Activated naive CD4-positive, alpha-beta T cell treated with anti-CD3 and anti-CD28 coated beads, Interleukin-2, amount 50 U/mL, for 72 hours (primary cell): ENCODE measurements around the gene WDR41. TPM values are rescaled to one million over a fixed set of nuclear protein-coding genes. Genes with fewer than 3 reads are reported as not detected.

Experiments
- ATAC-seq, 2 donors: fragments of 150-1000 bp; cut with Tn5 transposase; 2 replicates each; pipeline ENCODE4 v1.10.0; 2021; ENCODE audit warnings: mild to moderate bottlenecking in 2 of 2, moderate library complexity in 2 of 2
- DNase-seq, 2 donors: peaks; one replicate each; pipeline ENCODE4 v3.0.0; 2021 to 2022; ENCODE audit warnings: low spot score in 2 of 2
- H3K27ac Mint-ChIP-seq, 2 donors: one replicate each; pipeline ENCODE4 v1.8.0; 2022; ENCODE audit warnings: mild to moderate bottlenecking in 2 of 2, mixed read lengths in 2 of 2
- H3K36me3 Mint-ChIP-seq, 2 donors: one replicate each; pipeline ENCODE4 v1.8.0; 2022; ENCODE audit warnings: mixed read lengths in 2 of 2
- H3K9me3 Mint-ChIP-seq, 2 donors: one replicate each; pipeline ENCODE4 v1.8.0; 2022; ENCODE audit warnings: mixed read lengths in 2 of 2
- total RNA-seq, 2 donors: library from RNA; stranded (reverse); gene quantifications; one replicate each; pipeline ENCODE4 v1.2.3, GENCODE V29; 2022

WDR41 gene
- total RNA-seq, 2 donors from 2014 or later: 10.2 to 28.9 TPM

GRCh38 chr5:77463905-77464304 lies 28.2 kb downstream of the WDR41 start:
- ATAC-seq (no peak), DNase-seq (no peak)
- Mint-ChIP-seq H3K27ac (no peak overlapping the region), H3K9me3 (no peaks in the 10 kb centered on the region), H3K36me3 (peaks cover 0 to 10% of the 10 kb centered on the region in 2 donors)

GRCh38 chr5:77461287-77461686 lies 30.8 kb downstream of the WDR41 start:
- no peaks in the 10 kb centered on the region for H3K36me3 Mint-ChIP-seq
- no peak for DNase-seq
- ATAC-seq: no peak
- H3K27ac Mint-ChIP-seq: no peak overlapping the region
- H3K9me3 Mint-ChIP-seq: no peaks in the 10 kb centered on the region

GRCh38 chr5:77454123-77454522 lies 38.0 kb downstream of the WDR41 start:
- ATAC-seq (peak in 1 of 2 donors; percentile 30), DNase-seq (no peak)
- Mint-ChIP-seq H3K27ac (no peak overlapping the region), H3K9me3 (no peaks in the 10 kb centered on the region), H3K36me3 (peaks cover 4 to 6% of the 10 kb centered on the region in 2 donors)

GRCh38 chr5:77452351-77452750 lies 39.8 kb downstream of the WDR41 start:
- DNase-seq (no peak), ATAC-seq (no peak)
- Mint-ChIP-seq H3K27ac (no peak overlapping the region), H3K9me3 (peaks cover 0 to 2% of the 10 kb centered on the region in 2 donors), H3K36me3 (peaks cover 11 to 15% of the 10 kb centered on the region in 2 donors)

GRCh38 chr5:77449981-77450380 lies 42.1 kb downstream of the WDR41 start:
- H3K27ac Mint-ChIP-seq: no peak overlapping the region
- H3K9me3 Mint-ChIP-seq: peaks cover 0 to 6% of the 10 kb centered on the region in 2 donors
- peaks cover 16 to 25% of the 10 kb centered on the region in 2 donors for H3K36me3 Mint-ChIP-seq
- DNase-seq: no peak
- no peak for ATAC-seq

GRCh38 chr5:77449277-77449676 lies 42.8 kb downstream of the WDR41 start:
- DNase-seq (no peak), ATAC-seq (no peak)
- no peak overlapping the region for H3K27ac Mint-ChIP-seq
- peaks cover 16 to 25% of the 10 kb centered on the region in 2 donors for H3K36me3 Mint-ChIP-seq
- peaks cover 0 to 6% of the 10 kb centered on the region in 2 donors for H3K9me3 Mint-ChIP-seq

GRCh38 chr5:77448831-77449230 lies 43.3 kb downstream of the WDR41 start:
- DNase-seq (no peak), ATAC-seq (no peak)
- Mint-ChIP-seq H3K9me3 (peaks cover 0 to 6% of the 10 kb centered on the region in 2 donors), H3K27ac (no peak overlapping the region), H3K36me3 (peaks cover 16 to 25% of the 10 kb centered on the region in 2 donors)

GRCh38 chr5:77444356-77444755 lies 47.8 kb downstream of the WDR41 start:
- no peak for DNase-seq
- Mint-ChIP-seq H3K27ac (no peak overlapping the region), H3K9me3 (peaks cover 0 to 6% of the 10 kb centered on the region in 2 donors), H3K36me3 (peaks cover 12 to 23% of the 10 kb centered on the region in 2 donors)
- ATAC-seq: no peak

- H3K27ac Mint-ChIP-seq: no peak overlapping the region
These were observed 48.4 kb downstream of the WDR41 start for GRCh38 chr5:77443670-77444069.

GRCh38 chr5:77438071-77438470 lies 54.0 kb downstream of the WDR41 start:
- H3K36me3 Mint-ChIP-seq: peaks cover 0 to 6% of the 10 kb centered on the region in 2 donors
- H3K9me3 Mint-ChIP-seq: no peaks in the 10 kb centered on the region
- no peak for DNase-seq
- no peak overlapping the region for H3K27ac Mint-ChIP-seq
- ATAC-seq: no peak

More at GRCh38 chr5:77443670-77444069, 48.4 kb downstream of the WDR41 start:
- H3K36me3 Mint-ChIP-seq: peaks cover 6 to 16% of the 10 kb centered on the region in 2 donors
- ATAC-seq (no peak), DNase-seq (no peak)
- peaks cover 0 to 6% of the 10 kb centered on the region in 2 donors for H3K9me3 Mint-ChIP-seq

- no peak for DNase-seq
- no peak overlapping the region for H3K27ac Mint-ChIP-seq
- ATAC-seq: no peak
- H3K9me3 Mint-ChIP-seq: no peaks in the 10 kb centered on the region
- peaks cover 0 to 6% of the 10 kb centered on the region in 2 donors for H3K36me3 Mint-ChIP-seq
These were observed 54.9 kb downstream of the WDR41 start for GRCh38 chr5:77437194-77437593.

GRCh38 chr5:77431719-77432118 lies 60.4 kb downstream of the WDR41 start:
- no peaks in the 10 kb centered on the region for H3K9me3 Mint-ChIP-seq
- no peak overlapping the region for H3K27ac Mint-ChIP-seq
- H3K36me3 Mint-ChIP-seq: peaks cover 0 to 6% of the 10 kb centered on the region in 2 donors
- DNase-seq (no peak), ATAC-seq (peak in 1 of 2 donors; percentile 26)

GRCh38 chr5:77431286-77431685 lies 60.8 kb downstream of the WDR41 start:
- peak; percentile 45 to 87 for ATAC-seq
- Mint-ChIP-seq H3K27ac (no peak overlapping the region), H3K9me3 (no peaks in the 10 kb centered on the region), H3K36me3 (peaks cover 0 to 6% of the 10 kb centered on the region in 2 donors)
- DNase-seq: no peak

GRCh38 chr5:77430726-77431125 lies 61.4 kb downstream of the WDR41 start:
- H3K36me3 Mint-ChIP-seq: peaks cover 0 to 6% of the 10 kb centered on the region in 2 donors
- no peaks in the 10 kb centered on the region for H3K9me3 Mint-ChIP-seq

GRCh38 chr5:77428526-77428925 lies 63.6 kb downstream of the WDR41 start:
- H3K9me3 Mint-ChIP-seq: no peaks in the 10 kb centered on the region
- H3K27ac Mint-ChIP-seq: no peak overlapping the region
- H3K36me3 Mint-ChIP-seq: peaks cover 0 to 1% of the 10 kb centered on the region in 2 donors
- ATAC-seq (no peak), DNase-seq (no peak)

More at GRCh38 chr5:77430726-77431125, 61.4 kb downstream of the WDR41 start:
- DNase-seq: no peak
- no peak overlapping the region for H3K27ac Mint-ChIP-seq
- ATAC-seq: peak in 1 of 2 donors; percentile 47

GRCh38 chr5:77427998-77428397 lies 64.1 kb downstream of the WDR41 start:
- DNase-seq (no peak), ATAC-seq (no peak)
- Mint-ChIP-seq H3K27ac (no peak overlapping the region), H3K36me3 (no peaks in the 10 kb centered on the region), H3K9me3 (no peaks in the 10 kb centered on the region)

GRCh38 chr5:77426670-77427069 lies 65.4 kb downstream of the WDR41 start:
- Mint-ChIP-seq H3K9me3 (peaks cover 0 to 4% of the 10 kb centered on the region in 2 donors), H3K36me3 (peaks cover 0 to 6% of the 10 kb centered on the region in 2 donors), H3K27ac (no peak overlapping the region)
- no peak for DNase-seq
- ATAC-seq: no peak

GRCh38 chr5:77425998-77426659 lies 66.0 kb downstream of the WDR41 start:
- peaks cover 0 to 4% of the 10 kb centered on the region in 2 donors for H3K9me3 Mint-ChIP-seq
- no peak overlapping the region for H3K27ac Mint-ChIP-seq
- peaks cover 0 to 6% of the 10 kb centered on the region in 2 donors for H3K36me3 Mint-ChIP-seq
- DNase-seq (no peak), ATAC-seq (no peak)
